Stimulated activated CD4-positive, alpha-beta T cell treated with anti-CD3 and anti-CD28 coated beads, Interleukin-15, amount 100 ng/mL, for 1 hour (primary cell): ENCODE data around the gene FERD3L.

Experiments
- DNase-seq, 2 donors: peaks; one replicate each; pipeline ENCODE4 v3.0.0-alpha.2; 2020; ENCODE audit warnings: low read depth in 1 of 2, low spot score in 1 of 2

The FERD3L gene

DNA sequence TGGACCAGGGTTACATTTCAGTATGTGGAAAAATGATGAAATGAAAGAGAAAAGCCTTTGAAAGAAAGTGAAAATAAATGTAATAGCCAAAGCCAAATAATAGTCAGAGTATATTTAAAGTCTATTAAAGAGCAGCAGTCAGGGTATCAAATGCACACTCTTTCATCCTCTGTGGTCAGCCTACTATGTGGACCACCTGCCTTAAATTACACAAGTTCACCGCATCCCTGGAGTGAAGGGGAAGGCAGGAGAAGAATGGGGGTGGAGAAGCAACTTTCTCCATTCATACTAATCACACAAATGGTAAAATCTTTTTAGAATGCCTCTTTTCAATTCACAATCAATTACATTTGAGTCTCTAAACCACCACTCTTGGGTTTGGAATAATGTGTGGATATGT, 43.7 kb downstream of the FERD3L start:
- no peak for DNase-seq

DNA sequence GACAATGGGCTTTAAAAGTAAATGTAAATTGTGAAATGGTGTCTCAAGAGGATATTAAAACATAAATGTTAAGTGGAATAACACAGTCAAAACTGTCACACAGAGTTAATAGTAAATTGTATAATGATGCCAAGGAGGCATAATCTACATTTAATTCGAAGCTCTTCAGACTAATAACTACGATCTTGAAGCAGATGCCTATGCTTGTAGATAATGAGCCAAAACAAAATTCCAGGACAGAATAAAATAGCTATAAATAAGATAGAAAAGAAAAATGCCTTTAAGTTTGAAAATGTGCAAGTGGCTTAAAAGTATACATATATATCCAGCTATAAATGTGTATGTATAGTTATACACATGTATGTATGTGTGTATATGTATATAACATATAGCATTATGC, 45.3 kb downstream of the FERD3L start:
- DNase-seq, result no peak

DNA sequence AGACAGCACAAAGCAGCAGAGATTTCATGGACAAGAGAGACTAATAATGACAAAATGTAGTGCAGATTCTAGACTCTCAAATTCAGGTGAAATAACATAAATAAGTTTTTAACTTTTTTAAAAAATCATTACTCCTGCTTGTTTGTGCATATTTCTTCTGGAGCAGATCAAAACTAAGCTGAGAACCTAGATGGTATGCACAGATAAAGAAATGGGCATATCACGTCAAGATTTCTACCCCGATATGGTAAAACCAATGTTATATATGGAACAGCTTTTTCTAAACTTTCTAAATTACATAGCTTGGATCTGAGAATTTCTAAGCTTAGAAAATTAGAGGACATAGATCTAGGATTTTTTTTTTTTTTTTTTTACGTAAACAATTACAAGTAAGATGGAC, 46.0 kb downstream of the FERD3L start:
- DNase-seq, result no peak

DNA sequence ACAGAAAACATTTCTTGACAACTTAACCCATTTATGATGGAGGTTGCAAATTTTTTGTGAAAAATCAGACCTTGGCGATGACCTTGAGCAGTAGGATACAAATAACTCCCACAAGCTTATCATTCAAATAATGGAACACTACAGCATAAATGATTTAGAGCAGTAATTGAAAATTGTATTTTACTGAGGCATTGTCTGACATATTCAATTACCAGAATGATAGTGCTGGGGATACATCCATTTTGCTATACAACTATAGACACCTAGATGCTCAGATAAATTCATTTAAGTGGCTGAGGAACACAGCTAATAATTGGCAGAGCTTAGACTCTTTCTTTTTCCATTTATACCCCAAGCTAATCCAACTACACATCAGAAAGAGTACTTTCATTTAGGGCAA, 46.7 kb downstream of the FERD3L start:
- DNase-seq, result no peak

DNA sequence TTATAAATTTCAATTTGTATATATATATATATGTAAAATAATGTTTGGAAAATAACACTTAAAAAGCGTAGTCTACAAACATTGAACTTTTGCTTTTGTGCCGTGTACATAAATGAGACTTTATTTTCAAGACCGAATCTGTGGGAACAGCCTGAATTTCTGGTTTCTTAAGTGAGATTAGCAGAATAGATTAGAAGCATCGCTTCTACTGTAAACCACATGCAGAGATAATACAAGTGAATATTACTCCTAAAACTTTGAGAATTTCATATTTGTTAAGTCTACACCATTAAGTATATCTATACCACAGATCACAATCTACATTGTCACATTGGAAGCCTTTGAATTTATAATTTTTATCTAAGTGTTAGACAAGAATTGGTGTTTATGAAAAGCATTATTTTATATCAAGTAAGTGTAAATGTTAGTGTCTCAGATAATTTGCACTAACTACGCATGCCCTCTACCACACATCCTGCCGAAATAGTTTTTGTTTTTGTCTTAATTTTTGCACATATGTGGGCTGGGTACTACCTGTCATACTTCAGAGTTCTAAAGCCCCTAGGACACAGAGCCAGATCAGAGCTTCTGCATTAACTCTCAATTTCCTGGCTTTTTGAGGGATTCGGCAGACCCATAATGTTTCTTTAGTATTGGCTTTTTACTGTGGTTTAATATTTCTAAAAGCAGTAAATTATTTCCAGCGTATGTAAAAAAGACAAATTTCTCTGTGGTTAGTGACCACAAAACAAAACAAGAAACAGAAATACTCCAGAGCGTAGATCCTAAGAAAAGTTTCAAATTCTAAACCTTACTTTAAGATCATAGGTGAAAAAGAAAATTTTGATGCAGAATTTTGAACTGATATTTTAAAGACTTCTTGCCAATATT, 47.8 kb downstream of the FERD3L start:
- no peak for DNase-seq

DNA sequence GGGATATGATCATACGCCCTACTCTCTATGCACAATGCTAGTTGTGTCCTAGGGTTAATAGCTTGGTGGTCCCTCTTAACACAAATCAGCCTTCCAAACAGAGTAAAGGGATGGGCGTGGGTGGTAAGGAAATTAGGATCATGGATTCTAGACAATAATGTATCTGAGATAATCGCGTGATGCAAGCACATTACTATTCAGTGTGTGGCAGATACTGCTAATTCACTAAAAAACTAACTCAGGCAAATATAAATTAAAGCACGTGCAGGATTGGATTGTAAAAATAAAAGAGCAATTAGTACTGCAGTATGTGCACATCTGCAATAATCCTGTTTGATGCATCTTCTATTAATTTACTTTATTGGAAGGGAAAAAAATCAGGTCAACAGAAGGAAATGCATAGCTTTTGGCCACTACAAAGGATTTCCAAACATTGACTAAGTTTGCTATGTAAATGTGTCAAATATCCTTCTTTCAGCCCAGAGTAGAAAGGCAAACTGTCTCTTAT, 49.8 kb downstream of the FERD3L start:
- DNase-seq, result no peak
